Neural progenitor cell (in vitro differentiated cells): ENCODE measurements around the gene GPR107. TPM values are rescaled to one million over a fixed set of nuclear protein-coding genes. Genes with fewer than 3 reads are reported as not detected.

Experiments
- DNase-seq: peaks from one replicate; pipeline ENCODE4 v3.0.0-alpha.2; 2016; ENCODE audit warnings: low spot score
- H2AFZ ChIP-seq: fragments of 200-600 bp; sonication (generic); replicated peaks from 2 replicates; pipeline ENCODE4 v1.6.1; 2016; ENCODE audit warnings: antibody characterized with exemption
- H3F3A ChIP-seq: fragments of 200-600 bp; sonication (generic); 2 replicates; pipeline ENCODE4 v1.6.1; 2016; ENCODE audit warnings: antibody characterized with exemption, low read depth
- H3K27ac ChIP-seq: fragments of 200-600 bp; sonication (generic); 2 replicates; pipeline ENCODE4 v1.5.1; 2016; ENCODE audit warnings: mild to moderate bottlenecking
- H3K27me3 ChIP-seq: fragments of 200-600 bp; sonication (generic); 2 replicates; pipeline ENCODE4 v1.6.1; 2016; ENCODE audit warnings: mild to moderate bottlenecking, moderate library complexity
- H3K36me3 ChIP-seq: fragments of 200-600 bp; sonication (generic); 2 replicates; pipeline ENCODE4 v1.5.1; 2016
- H3K4me1 ChIP-seq: fragments of 200-600 bp; sonication (generic); 2 replicates; pipeline ENCODE4 v1.6.1; 2016; ENCODE audit warnings: mixed run types
- H3K4me2 ChIP-seq: fragments of 200-600 bp; sonication (generic); 2 replicates; pipeline ENCODE4 v1.6.1; 2016
- H3K4me3 ChIP-seq: fragments of 200-600 bp; sonication (generic); 2 replicates; pipeline ENCODE4 v1.5.1; 2016
- H3K79me2 ChIP-seq: fragments of 200-600 bp; sonication (generic); 2 replicates; pipeline ENCODE4 v1.6.1; 2016; ENCODE audit warnings: low read depth
- H3K9ac ChIP-seq: fragments of 200-600 bp; sonication (generic); 2 replicates; pipeline ENCODE4 v1.6.1; 2016
- H3K9me3 ChIP-seq: fragments of 200-600 bp; sonication (generic); 2 replicates; pipeline ENCODE4 v1.5.1; 2016; ENCODE audit warnings: low read depth
- H4K20me1 ChIP-seq: fragments of 200-600 bp; sonication (generic); 2 replicates; pipeline ENCODE4 v1.6.1; 2016; ENCODE audit warnings: low read depth
- H3K27ac Mint-ChIP-seq: 3 replicates; pipeline ENCODE4 v1.8.0; 2021; ENCODE audit warnings: mixed read lengths
- H3K27me3 Mint-ChIP-seq: 2 replicates; pipeline ENCODE4 v1.8.0; 2022; ENCODE audit warnings: low read depth, mild to moderate bottlenecking, inconsistent platforms, moderate library complexity, mixed read lengths; ENCODE audit not compliant: insufficient read depth
- H3K36me3 Mint-ChIP-seq: 3 replicates; pipeline ENCODE4 v1.8.0; 2021; ENCODE audit warnings: mixed read lengths
- H3K4me1 Mint-ChIP-seq: 3 replicates; pipeline ENCODE4 v1.8.0; 2021; ENCODE audit warnings: mixed read lengths
- H3K4me3 Mint-ChIP-seq: 3 replicates; pipeline ENCODE4 v1.8.0; 2021; ENCODE audit warnings: mild to moderate bottlenecking, moderate library complexity, mixed read lengths
- H3K9me3 Mint-ChIP-seq: 3 replicates; pipeline ENCODE4 v1.8.0; 2020; ENCODE audit warnings: mixed read lengths
- CTCF ChIP-seq: fragments of 200-600 bp; sonication (generic); IDR thresholded peaks from 2 replicates; pipeline ENCODE4 v1.5.1; 2017; ENCODE audit warnings: antibody characterized with exemption, mild to moderate bottlenecking
- EZH2 ChIP-seq: fragments of 200-600 bp; sonication (generic); IDR thresholded peaks from 2 replicates; pipeline ENCODE4 v1.6.1; 2017; ENCODE audit warnings: antibody characterized with exemption, mild to moderate bottlenecking, moderate library complexity
- EZH2phosphoT487 ChIP-seq: fragments of 200-600 bp; sonication (generic); IDR thresholded peaks from 2 replicates; pipeline ENCODE4 v1.6.1; 2017; ENCODE audit warnings: antibody characterized with exemption
- total RNA-seq: library from RNA; depleted of rRNA; stranded (reverse); fragments of >200 nt; gene quantifications from 2 replicates; pipeline ENCODE4 v1.2.3, GENCODE V29; 2015; ENCODE audit warnings: low replicate concordance

GPR107 gene
- total RNA-seq, 1 donor from 2014 or later: 33.8 TPM

DNA sequence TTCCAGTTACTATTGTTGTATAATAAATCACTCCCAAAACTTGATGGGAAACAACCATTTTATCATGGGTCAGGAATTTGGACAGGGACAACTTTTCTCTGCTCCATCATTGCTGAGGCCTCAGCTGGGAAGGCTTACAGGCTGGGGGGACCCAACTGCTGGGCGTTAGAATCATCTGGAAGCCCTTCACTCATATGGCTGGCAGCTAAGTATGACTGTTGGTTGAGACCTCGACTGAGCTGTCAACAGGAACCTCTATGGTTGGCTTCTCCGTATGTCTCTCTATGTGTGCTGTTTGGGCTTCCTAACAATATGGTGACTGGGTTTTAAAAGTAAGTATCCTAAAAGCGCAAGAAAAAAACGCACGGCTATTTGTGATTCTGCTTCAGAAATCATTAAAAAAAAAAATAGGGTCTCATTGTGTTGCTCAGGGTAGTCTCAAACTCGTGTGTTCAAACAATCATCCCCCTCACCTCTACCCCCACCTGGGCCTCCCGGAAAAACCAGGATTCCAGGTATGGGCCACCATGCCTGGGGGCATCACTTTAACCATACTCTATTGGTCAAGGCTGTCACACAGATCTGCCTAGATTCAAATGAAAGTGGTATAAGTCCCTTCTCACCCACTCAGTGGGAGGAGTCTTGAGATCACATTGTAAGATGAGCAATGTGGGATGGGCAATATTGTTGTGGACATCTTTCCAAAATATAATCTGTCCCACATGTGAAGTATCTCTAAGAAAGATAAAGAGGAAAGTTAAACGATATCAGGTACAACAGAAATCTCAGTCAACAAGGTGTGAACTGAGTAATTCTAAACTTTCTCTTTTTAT lies 26.0 kb upstream of the GPR107 start:
- Mint-ChIP-seq H3K4me1 (peaks cover 3% of the 10 kb centered on the region), H3K27ac (no peak overlapping the region), H3K9me3 (no peaks in the 10 kb centered on the region), H3K27me3 (peaks cover 3% of the 10 kb centered on the region), H3K36me3 (no peaks in the 10 kb centered on the region), H3K4me3 (no peak overlapping the region)
- H4K20me1 ChIP-seq: peaks cover 51% of the 10 kb centered on the region
- no peak overlapping the region for H3K4me3 ChIP-seq
- no peak for DNase-seq
- H3K9me3 ChIP-seq: no peaks in the 10 kb centered on the region
- TF ChIP-seq EZH2 (no peak), CTCF (no peak), EZH2phosphoT487 (no peak)
- no peak overlapping the region for H2AFZ ChIP-seq
- peaks cover 41% of the 10 kb centered on the region for H3K79me2 ChIP-seq
- no peaks in the 10 kb centered on the region for H3K4me1 ChIP-seq
- no peaks in the 10 kb centered on the region for H3F3A ChIP-seq
- no peak overlapping the region for H3K4me2 ChIP-seq
- no peak overlapping the region for H3K9ac ChIP-seq
- no peaks in the 10 kb centered on the region for H3K27me3 ChIP-seq
- no peaks in the 10 kb centered on the region for H3K36me3 ChIP-seq
- no peak overlapping the region for H3K27ac ChIP-seq

- Histone ChIP-seq H3K79me2 (peaks cover 49% of the 10 kb centered on the region), H2AFZ (no peak overlapping the region), H3K9me3 (no peaks in the 10 kb centered on the region), H3K9ac (no peak overlapping the region), H4K20me1 (peaks cover 49% of the 10 kb centered on the region), H3K27ac (no peak overlapping the region), H3K4me1 (no peaks in the 10 kb centered on the region), H3K36me3 (no peaks in the 10 kb centered on the region), H3K27me3 (no peaks in the 10 kb centered on the region), H3F3A (no peaks in the 10 kb centered on the region), H3K4me3 (no peak overlapping the region), H3K4me2 (no peak overlapping the region)
- Mint-ChIP-seq H3K27me3 (no peaks in the 10 kb centered on the region), H3K27ac (no peak overlapping the region), H3K36me3 (no peaks in the 10 kb centered on the region), H3K9me3 (no peaks in the 10 kb centered on the region), H3K4me3 (no peak overlapping the region), H3K4me1 (no peaks in the 10 kb centered on the region)
- no peak for TF ChIP-seq EZH2
- no peak for TF ChIP-seq CTCF
- no peak for TF ChIP-seq EZH2phosphoT487
- DNase-seq: no peak
These were observed 25.0 kb upstream of the GPR107 start for GRCh38 chr9:130028493-130029222.

GRCh38 chr9:130029223-130029973 lies 24.3 kb upstream of the GPR107 start:
- H3K4me1 ChIP-seq: no peaks in the 10 kb centered on the region
- H2AFZ ChIP-seq: no peak overlapping the region
- TF ChIP-seq EZH2phosphoT487 (no peak), CTCF (no peak), EZH2 (no peak)
- no peaks in the 10 kb centered on the region for H3K4me1 Mint-ChIP-seq
- no peak overlapping the region for H3K9ac ChIP-seq
- no peaks in the 10 kb centered on the region for H3K27me3 Mint-ChIP-seq
- no peaks in the 10 kb centered on the region for H3K36me3 ChIP-seq
- no peak overlapping the region for H3K27ac Mint-ChIP-seq
- peaks cover 53% of the 10 kb centered on the region for H3K79me2 ChIP-seq
- H3K4me3 Mint-ChIP-seq: no peak overlapping the region
- H4K20me1 ChIP-seq: peaks cover 42% of the 10 kb centered on the region
- H3K36me3 Mint-ChIP-seq: peaks cover under 1% of the 10 kb centered on the region
- no peak overlapping the region for H3K4me2 ChIP-seq
- H3K9me3 Mint-ChIP-seq: no peaks in the 10 kb centered on the region
- no peak for DNase-seq
- H3K27ac ChIP-seq: no peak overlapping the region
- no peaks in the 10 kb centered on the region for H3K27me3 ChIP-seq
- no peak overlapping the region for H3K4me3 ChIP-seq
- H3K9me3 ChIP-seq: no peaks in the 10 kb centered on the region
- no peaks in the 10 kb centered on the region for H3F3A ChIP-seq
